IPS-15b (cell line): ENCODE measurements around the gene SMOC1.
A peak's percentile ranks its signal among the peaks of the same experiment; 100 is the strongest.

Source experiments
- H3K27me3 ChIP-seq: one replicate; pipeline ENCODE4 v1.6.1; 2013; ENCODE audit warnings: low read length; ENCODE audit not compliant: control insufficient read depth, insufficient read depth
- H3K36me3 ChIP-seq: one replicate; pipeline ENCODE4 v1.6.1; 2013; ENCODE audit warnings: low read length; ENCODE audit not compliant: control insufficient read depth, insufficient read depth
- H3K4me1 ChIP-seq: one replicate; pipeline ENCODE4 v1.6.1; 2013; ENCODE audit warnings: mild to moderate bottlenecking, low read length; ENCODE audit not compliant: control insufficient read depth, insufficient read depth
- H3K4me3 ChIP-seq: one replicate; pipeline ENCODE4 v1.5.1; 2013; ENCODE audit warnings: low read depth, low read length
- H3K9ac ChIP-seq: one replicate; pipeline ENCODE4 v1.6.1; 2013; ENCODE audit warnings: low read depth, mild to moderate bottlenecking, low read length
- H3K9me3 ChIP-seq: one replicate; pipeline ENCODE4 v1.6.1; 2013; ENCODE audit warnings: mild to moderate bottlenecking, low read length; ENCODE audit not compliant: control insufficient read depth, insufficient read depth

SMOC1 gene, protein sequence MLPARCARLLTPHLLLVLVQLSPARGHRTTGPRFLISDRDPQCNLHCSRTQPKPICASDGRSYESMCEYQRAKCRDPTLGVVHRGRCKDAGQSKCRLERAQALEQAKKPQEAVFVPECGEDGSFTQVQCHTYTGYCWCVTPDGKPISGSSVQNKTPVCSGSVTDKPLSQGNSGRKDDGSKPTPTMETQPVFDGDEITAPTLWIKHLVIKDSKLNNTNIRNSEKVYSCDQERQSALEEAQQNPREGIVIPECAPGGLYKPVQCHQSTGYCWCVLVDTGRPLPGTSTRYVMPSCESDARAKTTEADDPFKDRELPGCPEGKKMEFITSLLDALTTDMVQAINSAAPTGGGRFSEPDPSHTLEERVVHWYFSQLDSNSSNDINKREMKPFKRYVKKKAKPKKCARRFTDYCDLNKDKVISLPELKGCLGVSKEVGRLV

DNA sequence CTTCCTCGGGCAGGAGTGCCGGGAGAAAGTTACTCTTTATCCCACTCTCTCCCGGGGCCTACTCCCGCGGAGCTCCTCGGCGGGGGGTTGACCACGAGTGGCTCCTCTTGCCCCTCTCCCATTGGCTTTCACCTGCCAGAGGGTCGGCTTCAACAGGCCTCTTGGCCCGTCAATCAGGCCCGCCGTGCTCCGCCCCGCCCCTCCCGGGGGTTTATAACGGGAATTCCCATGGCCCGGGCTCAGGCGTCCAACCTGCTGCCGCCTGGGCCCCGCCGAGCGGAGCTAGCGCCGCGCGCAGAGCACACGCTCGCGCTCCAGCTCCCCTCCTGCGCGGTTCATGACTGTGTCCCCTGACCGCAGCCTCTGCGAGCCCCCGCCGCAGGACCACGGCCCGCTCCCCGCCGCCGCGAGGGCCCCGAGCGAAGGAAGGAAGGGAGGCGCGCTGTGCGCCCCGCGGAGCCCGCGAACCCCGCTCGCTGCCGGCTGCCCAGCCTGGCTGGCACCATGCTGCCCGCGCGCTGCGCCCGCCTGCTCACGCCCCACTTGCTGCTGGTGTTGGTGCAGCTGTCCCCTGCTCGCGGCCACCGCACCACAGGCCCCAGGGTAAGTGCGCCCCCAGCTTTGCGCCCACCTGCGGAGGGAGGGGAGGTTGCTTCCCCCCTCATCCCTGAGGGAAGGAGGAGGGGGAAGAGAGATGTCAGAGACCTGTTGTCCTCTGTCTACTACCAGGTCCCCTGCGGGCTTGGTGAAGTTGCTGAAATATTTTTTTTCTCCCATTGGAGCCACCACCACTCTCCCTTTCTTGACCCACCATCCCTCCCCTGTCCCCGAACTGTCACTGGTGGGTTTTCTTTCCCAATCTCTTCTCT, at the start of gene SMOC1:
Gene SMOC1 (plus strand): TSS at position 242 of the 869 bp plus-strand sequence. CDS start 263 bp downstream, at position 505.
- H3K36me3 ChIP-seq, result no peaks in the 10 kb centered on the region
- peaks cover 4% of the 10 kb centered on the region for H3K4me1 ChIP-seq
- peaks cover 47% of the 10 kb centered on the region for H3K27me3 ChIP-seq
- no peaks in the 10 kb centered on the region for H3K9me3 ChIP-seq
- peak within 1 kb of the TSS; percentile 78 for H3K4me3 ChIP-seq
- no peak within 1 kb of the TSS for H3K9ac ChIP-seq

DNA sequence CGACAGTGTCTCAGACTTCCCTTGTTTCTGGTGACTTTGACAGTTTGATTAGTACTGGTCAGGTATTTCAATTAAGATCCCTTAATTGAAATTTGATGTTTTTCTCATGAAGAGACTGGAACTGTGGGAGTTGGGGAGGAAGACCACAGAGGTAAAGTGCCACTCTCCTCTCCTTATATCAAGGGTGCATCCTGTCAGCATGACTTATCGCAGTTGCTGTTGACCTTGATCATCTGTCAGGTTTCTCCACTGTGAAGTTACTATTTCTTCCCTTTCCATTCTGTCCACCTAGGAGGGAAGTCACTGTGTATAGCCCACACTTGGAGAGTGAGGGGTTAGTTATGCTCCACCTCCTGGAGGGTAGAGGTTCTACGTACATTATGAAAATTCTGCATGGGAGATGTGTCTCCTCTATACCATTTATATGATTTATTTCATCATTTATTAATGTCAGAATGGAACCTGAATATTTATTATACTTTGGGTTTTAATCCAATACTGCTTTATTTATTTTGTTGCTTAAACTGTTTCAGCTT, 40.3 kb upstream of the SMOC1 start:
- Histone ChIP-seq H3K4me1 (peaks cover 8% of the 10 kb centered on the region), H3K9ac (no peak overlapping the region), H3K4me3 (no peak overlapping the region), H3K27me3 (no peaks in the 10 kb centered on the region), H3K36me3 (no peaks in the 10 kb centered on the region), H3K9me3 (no peaks in the 10 kb centered on the region)

DNA sequence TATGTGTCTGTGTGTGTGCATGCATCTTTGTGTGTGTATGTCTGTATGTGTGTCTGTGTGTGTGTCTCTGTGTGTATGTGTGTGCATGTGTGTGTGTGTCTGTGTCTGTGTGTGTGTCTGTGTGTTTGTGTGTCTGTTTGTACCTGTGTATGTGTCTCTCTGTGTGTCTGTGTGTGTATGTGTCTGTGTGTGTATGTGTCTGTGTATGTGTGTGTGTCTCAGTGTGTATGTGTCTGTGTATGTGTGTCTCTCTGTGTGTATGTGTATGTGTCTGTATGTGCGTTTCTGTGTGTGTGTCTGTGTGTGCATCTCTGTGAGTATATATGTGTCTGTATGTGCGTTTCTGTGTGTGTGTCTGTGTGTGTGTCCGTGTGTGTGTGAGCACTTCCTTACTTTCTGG, 39.6 kb upstream of the SMOC1 start:
- Histone ChIP-seq H3K4me3 (no peak overlapping the region), H3K4me1 (peaks cover 8% of the 10 kb centered on the region), H3K36me3 (no peaks in the 10 kb centered on the region), H3K27me3 (no peaks in the 10 kb centered on the region), H3K9ac (no peak overlapping the region), H3K9me3 (no peaks in the 10 kb centered on the region)

DNA sequence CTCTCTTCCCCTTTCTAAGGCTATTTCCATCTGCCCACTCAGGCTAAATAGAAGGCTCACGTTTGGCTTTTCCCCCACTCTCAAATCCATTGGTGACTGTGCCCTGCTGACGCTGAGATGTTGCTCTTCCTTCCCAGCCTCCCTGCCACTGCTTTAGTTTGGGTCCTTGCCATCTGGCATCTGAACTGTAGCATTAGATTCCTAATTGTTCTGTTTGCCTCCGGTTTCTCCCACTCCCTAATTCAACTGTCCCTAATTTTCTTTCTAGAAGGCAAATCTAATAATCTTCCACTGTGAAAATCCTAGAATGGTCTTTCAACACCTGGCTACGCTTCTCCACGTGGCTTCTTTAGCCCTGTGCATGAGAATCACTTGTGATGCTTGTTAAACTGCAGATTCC, 37.6 kb upstream of the SMOC1 start:
- Histone ChIP-seq H3K9me3 (no peaks in the 10 kb centered on the region), H3K9ac (no peak overlapping the region), H3K36me3 (no peaks in the 10 kb centered on the region), H3K4me3 (no peak overlapping the region), H3K4me1 (peaks cover 8% of the 10 kb centered on the region), H3K27me3 (no peaks in the 10 kb centered on the region)

DNA sequence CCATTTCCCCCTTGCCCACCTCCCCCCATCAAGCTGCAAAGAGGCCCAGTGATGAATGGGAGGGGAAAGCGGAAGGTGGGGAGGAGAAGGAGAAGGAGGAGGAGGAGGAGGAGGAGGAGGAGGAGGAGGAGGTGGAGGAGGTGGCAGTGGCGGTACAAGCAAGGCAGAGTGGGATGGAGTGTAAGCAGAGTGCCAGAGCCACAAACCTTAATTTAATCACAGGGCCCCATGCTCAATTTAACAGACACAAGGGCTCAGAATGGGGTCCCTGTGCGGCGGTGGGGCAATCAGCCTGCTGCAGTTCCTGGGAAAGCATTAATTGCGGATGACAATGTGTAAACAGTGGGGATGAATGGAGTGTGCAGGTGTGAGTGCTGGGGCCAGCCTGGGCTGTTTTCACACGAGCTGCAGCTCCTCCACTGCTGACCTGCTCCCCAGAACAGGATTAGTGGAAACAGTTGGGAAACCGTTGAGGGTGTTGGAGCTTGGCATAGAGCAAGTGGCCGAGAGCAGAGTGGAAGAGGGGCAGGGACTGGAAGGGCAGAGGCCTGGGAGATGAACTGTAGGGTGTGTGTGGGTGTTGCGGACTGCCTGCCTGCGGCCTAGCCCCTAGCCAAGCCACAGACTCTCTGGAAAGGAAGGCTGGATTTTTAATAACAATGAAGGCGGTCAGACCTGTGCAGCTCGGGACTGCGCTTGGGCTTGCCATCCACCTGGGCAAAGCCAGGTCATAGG, 36.4 kb upstream of the SMOC1 start:
- Histone ChIP-seq H3K27me3 (no peaks in the 10 kb centered on the region), H3K4me3 (no peak overlapping the region), H3K36me3 (no peaks in the 10 kb centered on the region), H3K9me3 (no peaks in the 10 kb centered on the region), H3K4me1 (peaks cover 8% of the 10 kb centered on the region), H3K9ac (no peak overlapping the region)

DNA sequence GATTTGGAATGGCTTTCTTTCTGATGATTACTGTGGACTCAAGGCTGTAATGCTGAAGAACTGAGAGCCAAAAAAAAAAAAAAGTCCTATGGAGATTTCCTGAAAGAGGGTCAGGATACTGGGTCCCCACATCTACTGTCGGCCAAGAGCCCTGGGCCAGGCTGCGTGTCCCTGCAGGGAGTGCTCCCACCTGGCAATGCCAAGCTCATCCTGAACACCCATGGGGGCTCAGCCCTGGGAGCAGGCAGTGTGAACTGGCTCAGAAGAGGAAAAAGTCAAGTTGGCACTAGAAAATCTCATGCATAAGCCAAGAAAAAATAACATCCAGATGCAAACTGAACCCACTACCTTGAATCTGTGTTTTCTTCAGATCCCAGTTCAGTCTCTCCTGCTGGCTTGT, 35.0 kb upstream of the SMOC1 start:
- no peaks in the 10 kb centered on the region for H3K27me3 ChIP-seq
- peaks cover 8% of the 10 kb centered on the region for H3K4me1 ChIP-seq
- H3K9ac ChIP-seq, result no peak overlapping the region
- no peaks in the 10 kb centered on the region for H3K9me3 ChIP-seq
- no peak overlapping the region for H3K4me3 ChIP-seq
- no peaks in the 10 kb centered on the region for H3K36me3 ChIP-seq

DNA sequence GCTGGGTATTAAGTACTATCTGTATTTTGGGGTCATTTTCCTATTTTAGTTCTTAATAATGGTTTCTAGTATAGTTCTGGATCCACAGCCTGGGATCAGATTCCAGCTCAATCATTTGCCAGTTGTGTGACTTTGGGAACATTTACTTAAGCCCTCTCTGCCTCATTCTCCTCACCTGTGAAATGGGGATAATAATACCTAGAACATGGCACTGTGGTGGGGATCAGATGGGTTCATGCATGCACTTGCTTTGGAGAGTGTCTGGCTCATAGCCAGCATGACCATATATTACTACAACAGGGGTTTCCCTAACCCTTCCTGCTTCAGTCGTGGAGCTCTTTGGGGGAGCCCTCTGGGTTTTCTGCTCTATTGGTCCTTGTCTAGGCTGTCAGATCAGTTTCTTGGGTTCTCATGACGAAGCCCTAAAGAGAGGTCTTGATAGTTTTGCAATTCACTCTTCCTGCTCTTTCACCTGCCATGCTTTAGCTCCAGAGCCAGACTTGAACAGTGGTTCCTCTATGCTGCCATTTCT, 34.1 kb upstream of the SMOC1 start:
- Histone ChIP-seq H3K4me1 (peaks cover 8% of the 10 kb centered on the region), H3K9ac (no peak overlapping the region), H3K27me3 (no peaks in the 10 kb centered on the region), H3K36me3 (no peaks in the 10 kb centered on the region), H3K9me3 (no peaks in the 10 kb centered on the region), H3K4me3 (no peak overlapping the region)

DNA sequence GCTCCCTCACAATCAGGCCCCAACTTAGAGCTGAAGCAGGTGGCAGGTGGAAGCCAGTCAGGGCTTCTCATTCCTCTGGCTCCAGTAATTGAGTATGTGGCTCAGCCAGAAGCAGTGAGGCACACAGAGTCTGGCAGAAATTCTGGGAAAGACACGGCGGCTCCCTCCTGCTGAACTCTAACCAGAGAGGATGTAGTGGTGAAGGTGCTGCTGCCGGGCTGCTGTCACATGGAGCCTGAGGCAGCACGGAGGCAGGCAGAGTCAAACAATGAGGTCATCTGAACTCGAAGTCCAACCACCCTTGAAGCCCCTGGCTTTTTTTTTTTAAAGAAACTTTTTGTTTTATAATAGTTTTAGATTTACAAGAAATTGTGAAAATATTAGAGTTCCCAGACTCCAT, 33.4 kb upstream of the SMOC1 start:
- Histone ChIP-seq H3K36me3 (no peaks in the 10 kb centered on the region), H3K4me3 (no peak overlapping the region), H3K9ac (no peak overlapping the region), H3K9me3 (no peaks in the 10 kb centered on the region), H3K4me1 (peaks cover 8% of the 10 kb centered on the region), H3K27me3 (no peaks in the 10 kb centered on the region)

DNA sequence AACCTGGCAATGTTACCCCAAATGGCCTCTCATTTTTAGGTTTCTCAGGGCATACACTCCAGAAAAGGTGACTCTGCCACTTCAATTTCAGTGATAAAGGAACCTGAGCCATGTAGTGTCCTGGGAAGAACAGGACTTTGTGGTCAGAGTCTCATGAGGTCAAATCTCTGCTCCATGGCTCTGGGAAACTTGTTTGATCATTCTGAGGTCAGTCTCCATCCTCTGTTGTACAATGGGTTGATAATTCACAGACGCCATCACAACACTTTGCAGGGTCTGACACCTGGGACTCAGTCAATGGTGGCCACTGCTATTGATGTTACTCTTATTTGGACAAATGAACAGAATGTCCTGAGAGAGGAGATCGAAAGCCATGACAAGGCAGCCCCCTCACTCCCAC, 31.1 kb upstream of the SMOC1 start:
- Histone ChIP-seq H3K4me3 (no peak overlapping the region), H3K4me1 (no peaks in the 10 kb centered on the region), H3K9ac (no peak overlapping the region), H3K27me3 (no peaks in the 10 kb centered on the region), H3K9me3 (no peaks in the 10 kb centered on the region), H3K36me3 (no peaks in the 10 kb centered on the region)

DNA sequence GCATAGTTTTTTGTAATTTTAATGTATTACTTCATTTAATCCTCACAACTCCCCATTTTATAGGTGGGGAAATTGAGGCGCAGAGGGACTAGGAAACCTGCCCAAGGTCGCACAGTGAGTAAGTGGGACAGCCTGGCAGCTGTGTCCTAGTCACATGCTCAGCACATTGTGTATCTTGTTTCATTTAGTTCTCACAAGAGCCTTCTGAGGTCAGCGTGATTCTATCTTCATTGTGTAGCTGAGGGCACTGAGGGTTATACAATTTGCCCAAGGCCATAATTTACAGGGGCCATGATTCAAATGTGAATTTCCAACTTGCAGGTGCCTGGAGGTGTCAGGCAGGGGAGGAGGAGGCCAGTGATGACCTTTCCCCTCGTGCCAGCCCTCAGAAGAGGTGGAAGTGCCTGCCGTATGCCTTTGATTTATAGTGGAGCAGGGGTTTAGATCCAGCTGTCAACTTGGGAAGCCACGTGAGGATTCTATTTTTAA, 30.3 kb upstream of the SMOC1 start:
- no peak overlapping the region for H3K9ac ChIP-seq
- H3K4me1 ChIP-seq, result no peaks in the 10 kb centered on the region
- no peaks in the 10 kb centered on the region for H3K9me3 ChIP-seq

More for the DNA sequence above, 30.3 kb upstream of the SMOC1 start:
- Histone ChIP-seq H3K36me3 (no peaks in the 10 kb centered on the region), H3K4me3 (no peak overlapping the region), H3K27me3 (no peaks in the 10 kb centered on the region)
